ENCODE measurements around the gene HDLBP.

DNA sequence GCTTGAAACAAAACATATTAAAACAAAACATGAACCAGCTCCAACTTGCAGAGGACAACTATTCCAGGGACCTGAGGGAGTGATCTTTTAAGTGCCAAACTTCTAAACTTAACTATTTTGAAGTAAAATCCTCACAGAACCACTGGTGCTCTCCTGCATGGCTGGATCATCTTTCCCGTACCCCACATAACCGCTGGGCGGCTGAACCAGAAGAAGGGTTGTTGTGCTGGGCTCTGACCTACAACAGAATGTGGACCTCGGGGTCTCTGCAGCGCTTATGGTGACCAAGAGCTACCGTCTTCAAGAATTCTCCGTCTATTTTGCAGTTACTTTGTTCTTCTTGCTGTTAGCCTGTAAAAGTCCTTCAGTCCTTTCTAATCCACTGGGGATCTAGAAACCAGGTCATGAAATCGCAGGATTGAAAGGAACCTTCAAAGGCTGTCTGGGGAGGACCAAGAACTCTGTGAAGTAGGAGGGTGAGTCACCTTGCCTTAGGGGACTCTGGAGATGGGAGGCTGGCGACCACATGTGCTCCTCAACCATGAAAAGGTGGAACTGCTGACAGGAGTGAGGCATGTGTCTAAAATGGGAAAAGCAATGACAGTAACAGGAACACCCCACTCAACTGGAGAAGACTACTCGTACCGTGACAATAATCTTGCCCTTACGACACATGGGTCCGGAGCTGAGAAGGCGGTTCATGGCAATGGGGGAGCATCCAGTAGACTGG lies 46.6 kb downstream of the HDLBP start:
- TF ChIP-seq EZH2 (IDR thresholded peaks at IDR 0.05; ENCODE audit: low read depth, unreplicated experiment) (no peak), POLR2AphosphoS5 (IDR thresholded peaks at IDR 0.05; ENCODE audit: low read depth) (no peak), EZH2phosphoT487 (IDR thresholded peaks at IDR 0.05; ENCODE audit: unreplicated experiment) (no peak), ZNF331 (CRISPR knock-in tag; IDR thresholded peaks at IDR 0.05; ENCODE audit: low read depth) (no peak), CREB1 (CRISPR knock-in tag; IDR thresholded peaks at IDR 0.05; ENCODE audit: low read depth) (no peak), STAT1 (IDR thresholded peaks at IDR 0.05; ENCODE audit: unreplicated experiment) (no peak)
- TF ChIP-seq, protein P1, sequence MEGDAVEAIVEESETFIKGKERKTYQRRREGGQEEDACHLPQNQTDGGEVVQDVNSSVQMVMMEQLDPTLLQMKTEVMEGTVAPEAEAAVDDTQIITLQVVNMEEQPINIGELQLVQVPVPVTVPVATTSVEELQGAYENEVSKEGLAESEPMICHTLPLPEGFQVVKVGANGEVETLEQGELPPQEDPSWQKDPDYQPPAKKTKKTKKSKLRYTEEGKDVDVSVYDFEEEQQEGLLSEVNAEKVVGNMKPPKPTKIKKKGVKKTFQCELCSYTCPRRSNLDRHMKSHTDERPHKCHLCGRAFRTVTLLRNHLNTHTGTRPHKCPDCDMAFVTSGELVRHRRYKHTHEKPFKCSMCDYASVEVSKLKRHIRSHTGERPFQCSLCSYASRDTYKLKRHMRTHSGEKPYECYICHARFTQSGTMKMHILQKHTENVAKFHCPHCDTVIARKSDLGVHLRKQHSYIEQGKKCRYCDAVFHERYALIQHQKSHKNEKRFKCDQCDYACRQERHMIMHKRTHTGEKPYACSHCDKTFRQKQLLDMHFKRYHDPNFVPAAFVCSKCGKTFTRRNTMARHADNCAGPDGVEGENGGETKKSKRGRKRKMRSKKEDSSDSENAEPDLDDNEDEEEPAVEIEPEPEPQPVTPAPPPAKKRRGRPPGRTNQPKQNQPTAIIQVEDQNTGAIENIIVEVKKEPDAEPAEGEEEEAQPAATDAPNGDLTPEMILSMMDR (conservative IDR thresholded peaks at IDR 0.05; ENCODE audit: low read depth in 2 of 2), result no peak
- TF ChIP-seq, protein P2, sequence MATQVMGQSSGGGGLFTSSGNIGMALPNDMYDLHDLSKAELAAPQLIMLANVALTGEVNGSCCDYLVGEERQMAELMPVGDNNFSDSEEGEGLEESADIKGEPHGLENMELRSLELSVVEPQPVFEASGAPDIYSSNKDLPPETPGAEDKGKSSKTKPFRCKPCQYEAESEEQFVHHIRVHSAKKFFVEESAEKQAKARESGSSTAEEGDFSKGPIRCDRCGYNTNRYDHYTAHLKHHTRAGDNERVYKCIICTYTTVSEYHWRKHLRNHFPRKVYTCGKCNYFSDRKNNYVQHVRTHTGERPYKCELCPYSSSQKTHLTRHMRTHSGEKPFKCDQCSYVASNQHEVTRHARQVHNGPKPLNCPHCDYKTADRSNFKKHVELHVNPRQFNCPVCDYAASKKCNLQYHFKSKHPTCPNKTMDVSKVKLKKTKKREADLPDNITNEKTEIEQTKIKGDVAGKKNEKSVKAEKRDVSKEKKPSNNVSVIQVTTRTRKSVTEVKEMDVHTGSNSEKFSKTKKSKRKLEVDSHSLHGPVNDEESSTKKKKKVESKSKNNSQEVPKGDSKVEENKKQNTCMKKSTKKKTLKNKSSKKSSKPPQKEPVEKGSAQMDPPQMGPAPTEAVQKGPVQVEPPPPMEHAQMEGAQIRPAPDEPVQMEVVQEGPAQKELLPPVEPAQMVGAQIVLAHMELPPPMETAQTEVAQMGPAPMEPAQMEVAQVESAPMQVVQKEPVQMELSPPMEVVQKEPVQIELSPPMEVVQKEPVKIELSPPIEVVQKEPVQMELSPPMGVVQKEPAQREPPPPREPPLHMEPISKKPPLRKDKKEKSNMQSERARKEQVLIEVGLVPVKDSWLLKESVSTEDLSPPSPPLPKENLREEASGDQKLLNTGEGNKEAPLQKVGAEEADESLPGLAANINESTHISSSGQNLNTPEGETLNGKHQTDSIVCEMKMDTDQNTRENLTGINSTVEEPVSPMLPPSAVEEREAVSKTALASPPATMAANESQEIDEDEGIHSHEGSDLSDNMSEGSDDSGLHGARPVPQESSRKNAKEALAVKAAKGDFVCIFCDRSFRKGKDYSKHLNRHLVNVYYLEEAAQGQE (IDR thresholded peaks at IDR 0.05; ENCODE audit: unreplicated experiment), result no peak
- TF ChIP-seq, protein P3, sequence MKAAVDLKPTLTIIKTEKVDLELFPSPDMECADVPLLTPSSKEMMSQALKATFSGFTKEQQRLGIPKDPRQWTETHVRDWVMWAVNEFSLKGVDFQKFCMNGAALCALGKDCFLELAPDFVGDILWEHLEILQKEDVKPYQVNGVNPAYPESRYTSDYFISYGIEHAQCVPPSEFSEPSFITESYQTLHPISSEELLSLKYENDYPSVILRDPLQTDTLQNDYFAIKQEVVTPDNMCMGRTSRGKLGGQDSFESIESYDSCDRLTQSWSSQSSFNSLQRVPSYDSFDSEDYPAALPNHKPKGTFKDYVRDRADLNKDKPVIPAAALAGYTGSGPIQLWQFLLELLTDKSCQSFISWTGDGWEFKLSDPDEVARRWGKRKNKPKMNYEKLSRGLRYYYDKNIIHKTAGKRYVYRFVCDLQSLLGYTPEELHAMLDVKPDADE (IDR thresholded peaks at IDR 0.05), result no peak
